HepG2 (cell line): ENCODE results near the gene UQCRHL. TPM values are rescaled to one million over a fixed set of nuclear protein-coding genes. Genes with fewer than 3 reads are reported as not detected.

Source experiments
- CTCF ChIP-seq: sonication (generic); formaldehyde crosslinking; IDR thresholded peaks from 2 replicates; pipeline ENCODE4 v1.5.0; 2020; ENCODE audit warnings: mild to moderate bottlenecking, missing genetic modification reagents, moderate library complexity
- ESRRA ChIP-seq: sonication (generic); formaldehyde crosslinking; IDR thresholded peaks from 2 replicates; pipeline ENCODE4 v1.5.1; 2020; ENCODE audit warnings: mild to moderate bottlenecking, low read depth, missing genetic modification reagents
- ETV6 ChIP-seq: sonication (generic); formaldehyde crosslinking; conservative IDR thresholded peaks from 2 replicates; pipeline ENCODE4 v1.4.0; 2020; ENCODE audit warnings: missing genetic modification reagents
- MAZ ChIP-seq, 2 experiments: sonication (generic) in 1 of 2; formaldehyde crosslinking in 1 of 2; IDR thresholded peaks; 2 replicates each; pipeline versions ENCODE4 v1.5.0 to v1.6.1; 2012 to 2020; ENCODE audit warnings: low read depth in 2 of 2, mild to moderate bottlenecking in 2 of 2, borderline replicate concordance in 1 of 2, improper control_type of control experiment in 1 of 2, low read length in 1 of 2, missing genetic modification reagents in 1 of 2, moderate library complexity in 1 of 2
- MED8 ChIP-seq: sonication (generic); formaldehyde crosslinking; IDR thresholded peaks from 2 replicates; pipeline ENCODE4 v1.8.1; 2023; ENCODE audit warnings: mild to moderate bottlenecking, missing genetic modification reagents; ENCODE audit not compliant: insufficient replicate concordance
- RBFOX2 ChIP-seq: fragments of 200-400 bp; formaldehyde crosslinking; IDR thresholded peaks from 2 replicates; pipeline ENCODE4 v1.6.1; 2017; ENCODE audit warnings: low read depth, mild to moderate bottlenecking, low read length
- SNAI1 ChIP-seq: sonication (generic); formaldehyde crosslinking; IDR thresholded peaks from 2 replicates; pipeline ENCODE4 v1.5.0; 2020; ENCODE audit warnings: mild to moderate bottlenecking, missing genetic modification reagents, borderline replicate concordance
- ZNF350 ChIP-seq: sonication (generic); formaldehyde crosslinking; IDR thresholded peaks from 2 replicates; pipeline ENCODE4 v1.4.0; 2020; ENCODE audit warnings: mild to moderate bottlenecking, low read depth, missing genetic modification reagents, borderline replicate concordance
- ZNF558 ChIP-seq: sonication (generic); formaldehyde crosslinking; IDR thresholded peaks from 2 replicates; pipeline ENCODE4 v1.9.0; 2022; ENCODE audit warnings: mild to moderate bottlenecking, missing genetic modification reagents, borderline replicate concordance
- ZNF788 ChIP-seq: sonication (generic); formaldehyde crosslinking; IDR thresholded peaks from 2 replicates; pipeline ENCODE4 v1.5.0; 2020; ENCODE audit warnings: mild to moderate bottlenecking, missing genetic modification reagents, borderline replicate concordance
- polyA plus RNA-seq, 8 experiments: library from polyadenylated mRNA; depleted of rRNA in 3 of 8; stranded (reverse) in 7 of 8; unstranded in 1 of 8; fragments of >200 nt; fragmentation: Illumina TruSeq in 4 of 8; extraction: Trizol in 4 of 8; gene quantifications; 2 replicates each; pipeline versions ENCODE4 v1.2.1 to v1.2.3, GENCODE V29; 2011 to 2016; ENCODE audit warnings: low read depth in 4 of 8, missing spikeins in 1 of 8, mixed read lengths in 1 of 8; ENCODE audit not compliant: insufficient read depth in 1 of 8
- total RNA-seq, 5 experiments: library from RNA; depleted of rRNA; stranded (reverse); fragments of >200 nt; fragmentation: Illumina TruSeq; extraction: Trizol; gene quantifications; 2 replicates each; pipeline ENCODE4 v1.2.3, GENCODE V29; 2016; ENCODE audit warnings: low read depth in 1 of 5
- TF ChIP-seq, protein P1 (sequence below): sonication (generic); formaldehyde crosslinking; IDR thresholded peaks from 2 replicates; pipeline ENCODE4 v1.4.0; 2020; ENCODE audit warnings: missing genetic modification reagents
- TF ChIP-seq, protein P2 (sequence below): sonication (generic); formaldehyde crosslinking; IDR thresholded peaks from 2 replicates; pipeline ENCODE4 v1.5.0; 2020; ENCODE audit warnings: mild to moderate bottlenecking, missing genetic modification reagents, borderline replicate concordance
- TF ChIP-seq, protein P3 (sequence below): sonication (generic); formaldehyde crosslinking; IDR thresholded peaks from 2 replicates; pipeline ENCODE4 v1.5.1; 2020; ENCODE audit warnings: mild to moderate bottlenecking, missing genetic modification reagents

Gene UQCRHL
- total and polyA plus RNA-seq, 2 of the 13 experiments (the other 11 are each of a cell fraction or from before 2014, with no cell fraction given) = 1.8 to 2.3 TPM

DNA sequence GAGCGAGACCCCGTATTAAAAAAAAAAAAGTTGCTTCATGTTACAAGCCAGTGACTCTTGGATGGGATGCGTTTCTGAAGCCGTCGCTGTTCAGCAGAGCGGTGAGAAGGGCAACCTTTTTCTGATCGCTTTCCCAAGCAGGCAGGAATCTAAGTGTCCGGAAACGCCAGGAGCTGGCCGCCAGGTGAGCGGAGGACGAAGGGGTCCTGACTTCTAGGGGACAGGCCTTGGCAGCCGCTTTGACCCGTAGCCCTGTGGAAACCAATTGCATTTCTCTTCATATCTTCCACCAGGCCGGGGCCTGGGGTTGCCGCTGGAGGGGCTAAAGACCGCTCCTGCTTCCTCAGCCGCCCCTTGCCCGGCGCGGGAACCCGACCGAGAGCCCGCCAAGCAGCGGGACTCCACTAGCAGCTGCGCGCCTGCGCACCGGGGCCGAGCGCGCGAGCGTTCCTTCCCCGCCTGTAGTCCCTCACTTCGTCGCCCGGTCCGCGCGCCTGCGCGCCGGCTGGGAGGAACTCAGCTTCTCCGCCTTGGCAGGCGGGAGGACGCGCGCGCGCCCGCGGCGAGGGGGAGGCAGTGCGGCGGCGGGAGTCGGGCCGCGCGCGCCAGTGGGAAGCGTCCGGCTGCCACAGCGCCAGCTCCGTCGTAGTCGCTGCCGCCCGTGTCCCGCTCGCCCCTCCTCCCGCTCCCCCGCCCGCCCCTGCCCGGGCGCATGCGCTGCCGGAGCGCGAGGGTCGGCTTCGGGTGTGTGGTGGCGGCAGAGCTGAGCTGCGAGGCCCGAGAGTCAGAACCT, 39.8 kb upstream of the UQCRHL start, which contains the start of gene SPEN (continued):
- TF ChIP-seq CTCF (CRISPR knock-in tag) (peak; percentile 2), ZNF350 (peak; percentile 19; the same call in 1 of the 2 replicates), ESRRA (CRISPR knock-in tag) (peak; percentile 75), MED8 (peak; percentile 29), SNAI1 (CRISPR knock-in tag) (peak; percentile 69; the same call in 1 of the 2 replicates), ETV6 (peak; percentile 63; the same call in 1 of the 2 replicates), ZNF558 (CRISPR knock-in tag) (peak; percentile 13; the same call in 1 of the 2 replicates), MAZ (IDR thresholded peaks at IDR 0.05; ENCODE audit: borderline replicate concordance, low read depth, low read length) (0 out of 2 replicates have a peak, but pooled peaks have one; percentile 25), MAZ (CRISPR knock-in tag; IDR thresholded peaks at IDR 0.05; ENCODE audit: low read depth) (peak; percentile 86), ZNF788 (CRISPR knock-in tag) (0 out of 2 replicates have a peak, but pooled peaks have one; percentile 14), RBFOX2 (peak; percentile 90)
- TF ChIP-seq, protein P1, sequence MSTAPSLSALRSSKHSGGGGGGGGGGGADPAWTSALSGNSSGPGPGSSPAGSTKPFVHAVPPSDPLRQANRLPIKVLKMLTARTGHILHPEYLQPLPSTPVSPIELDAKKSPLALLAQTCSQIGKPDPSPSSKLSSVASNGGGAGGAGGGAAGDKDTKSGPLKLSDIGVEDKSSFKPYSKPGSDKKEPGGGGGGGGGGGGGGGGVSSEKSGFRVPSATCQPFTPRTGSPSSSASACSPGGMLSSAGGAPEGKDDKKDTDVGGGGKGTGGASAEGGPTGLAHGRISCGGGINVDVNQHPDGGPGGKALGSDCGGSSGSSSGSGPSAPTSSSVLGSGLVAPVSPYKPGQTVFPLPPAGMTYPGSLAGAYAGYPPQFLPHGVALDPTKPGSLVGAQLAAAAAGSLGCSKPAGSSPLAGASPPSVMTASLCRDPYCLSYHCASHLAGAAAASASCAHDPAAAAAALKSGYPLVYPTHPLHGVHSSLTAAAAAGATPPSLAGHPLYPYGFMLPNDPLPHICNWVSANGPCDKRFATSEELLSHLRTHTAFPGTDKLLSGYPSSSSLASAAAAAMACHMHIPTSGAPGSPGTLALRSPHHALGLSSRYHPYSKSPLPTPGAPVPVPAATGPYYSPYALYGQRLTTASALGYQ (CRISPR knock-in tag) = no peak
- TF ChIP-seq, protein P2, sequence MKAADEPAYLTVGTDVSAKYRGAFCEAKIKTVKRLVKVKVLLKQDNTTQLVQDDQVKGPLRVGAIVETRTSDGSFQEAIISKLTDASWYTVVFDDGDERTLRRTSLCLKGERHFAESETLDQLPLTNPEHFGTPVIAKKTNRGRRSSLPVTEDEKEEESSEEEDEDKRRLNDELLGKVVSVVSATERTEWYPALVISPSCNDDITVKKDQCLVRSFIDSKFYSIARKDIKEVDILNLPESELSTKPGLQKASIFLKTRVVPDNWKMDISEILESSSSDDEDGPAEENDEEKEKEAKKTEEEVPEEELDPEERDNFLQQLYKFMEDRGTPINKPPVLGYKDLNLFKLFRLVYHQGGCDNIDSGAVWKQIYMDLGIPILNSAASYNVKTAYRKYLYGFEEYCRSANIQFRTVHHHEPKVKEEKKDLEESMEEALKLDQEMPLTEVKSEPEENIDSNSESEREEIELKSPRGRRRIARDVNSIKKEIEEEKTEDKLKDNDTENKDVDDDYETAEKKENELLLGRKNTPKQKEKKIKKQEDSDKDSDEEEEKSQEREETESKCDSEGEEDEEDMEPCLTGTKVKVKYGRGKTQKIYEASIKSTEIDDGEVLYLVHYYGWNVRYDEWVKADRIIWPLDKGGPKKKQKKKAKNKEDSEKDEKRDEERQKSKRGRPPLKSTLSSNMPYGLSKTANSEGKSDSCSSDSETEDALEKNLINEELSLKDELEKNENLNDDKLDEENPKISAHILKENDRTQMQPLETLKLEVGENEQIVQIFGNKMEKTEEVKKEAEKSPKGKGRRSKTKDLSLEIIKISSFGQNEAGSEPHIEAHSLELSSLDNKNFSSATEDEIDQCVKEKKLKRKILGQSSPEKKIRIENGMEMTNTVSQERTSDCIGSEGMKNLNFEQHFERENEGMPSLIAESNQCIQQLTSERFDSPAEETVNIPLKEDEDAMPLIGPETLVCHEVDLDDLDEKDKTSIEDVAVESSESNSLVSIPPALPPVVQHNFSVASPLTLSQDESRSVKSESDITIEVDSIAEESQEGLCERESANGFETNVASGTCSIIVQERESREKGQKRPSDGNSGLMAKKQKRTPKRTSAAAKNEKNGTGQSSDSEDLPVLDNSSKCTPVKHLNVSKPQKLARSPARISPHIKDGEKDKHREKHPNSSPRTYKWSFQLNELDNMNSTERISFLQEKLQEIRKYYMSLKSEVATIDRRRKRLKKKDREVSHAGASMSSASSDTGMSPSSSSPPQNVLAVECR (CRISPR knock-in tag) = peak; percentile 73; the same call in 1 of the 2 replicates
- TF ChIP-seq, protein P3, sequence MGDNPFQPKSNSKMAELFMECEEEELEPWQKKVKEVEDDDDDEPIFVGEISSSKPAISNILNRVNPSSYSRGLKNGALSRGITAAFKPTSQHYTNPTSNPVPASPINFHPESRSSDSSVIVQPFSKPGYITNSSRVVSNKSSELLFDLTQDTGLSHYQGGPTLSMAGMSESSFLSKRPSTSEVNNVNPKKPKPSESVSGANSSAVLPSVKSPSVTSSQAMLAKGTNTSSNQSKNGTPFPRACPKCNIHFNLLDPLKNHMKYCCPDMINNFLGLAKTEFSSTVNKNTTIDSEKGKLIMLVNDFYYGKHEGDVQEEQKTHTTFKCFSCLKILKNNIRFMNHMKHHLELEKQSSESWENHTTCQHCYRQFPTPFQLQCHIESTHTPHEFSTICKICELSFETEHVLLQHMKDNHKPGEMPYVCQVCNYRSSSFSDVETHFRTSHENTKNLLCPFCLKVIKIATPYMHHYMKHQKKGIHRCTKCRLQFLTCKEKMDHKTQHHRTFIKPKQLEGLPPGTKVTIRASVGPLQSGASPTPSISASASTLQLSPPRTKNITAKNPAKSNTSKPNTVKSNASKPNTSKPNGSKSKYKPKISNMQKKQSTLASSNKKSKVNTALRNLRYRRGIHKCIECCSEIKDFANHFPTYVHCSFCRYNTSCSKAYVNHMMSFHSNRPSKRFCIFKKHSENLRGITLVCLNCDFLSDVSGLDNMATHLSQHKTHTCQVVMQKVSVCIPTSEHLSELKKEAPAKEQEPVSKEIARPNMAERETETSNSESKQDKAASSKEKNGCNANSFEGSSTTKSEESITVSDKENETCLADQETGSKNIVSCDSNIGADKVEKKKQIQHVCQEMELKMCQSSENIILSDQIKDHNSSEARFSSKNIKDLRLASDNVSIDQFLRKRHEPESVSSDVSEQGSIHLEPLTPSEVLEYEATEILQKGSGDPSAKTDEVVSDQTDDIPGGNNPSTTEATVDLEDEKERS (CRISPR knock-in tag) = 0 out of 2 replicates have a peak, but pooled peaks have one; percentile 30
